ENCODE results near the gene GLCCI1.

GLCCI1 gene

GRCh38 chr7:8134089-8134733 is 165.6 kb downstream of the GLCCI1 start:
- no peak for DNase-seq

- no peak for DNase-seq
Measured at GRCh38 chr7:8135417-8135816, 166.8 kb downstream of the GLCCI1 start.

- DNase-seq, result no peak
Measured at GRCh38 chr7:8136051-8136730, 167.6 kb downstream of the GLCCI1 start.

All from femur (tissue), 1 donor.